HepG2 (cell line): ENCODE results near the gene MAPK8. TPM values are rescaled to one million over a fixed set of nuclear protein-coding genes. Genes with fewer than 3 reads are reported as not detected.

Experiments used
- polyA plus RNA-seq, 8 experiments: library from polyadenylated mRNA; depleted of rRNA in 3 of 8; stranded (reverse) in 7 of 8; unstranded in 1 of 8; fragments of >200 nt; fragmentation: Illumina TruSeq in 4 of 8; extraction: Trizol in 4 of 8; gene quantifications; 2 replicates each; pipeline versions ENCODE4 v1.2.1 to v1.2.3, GENCODE V29; 2011 to 2016; ENCODE audit warnings: low read depth in 4 of 8, missing spikeins in 1 of 8, mixed read lengths in 1 of 8; ENCODE audit not compliant: insufficient read depth in 1 of 8
- total RNA-seq, 5 experiments: library from RNA; depleted of rRNA; stranded (reverse); fragments of >200 nt; fragmentation: Illumina TruSeq; extraction: Trizol; gene quantifications; 2 replicates each; pipeline ENCODE4 v1.2.3, GENCODE V29; 2016; ENCODE audit warnings: low read depth in 1 of 5

MAPK8 gene
- total and polyA plus RNA-seq, 2 of the 13 experiments (the other 11 are each of a cell fraction or from before 2014, with no cell fraction given) = 41.6 to 47.3 TPM

Other genes starting within 250 kb of the MAPK8 start
- 0.76 and 1.3 TPM in 2 replicates for gene FRMPD2, start 32.0 kb upstream of the MAPK8 start, total RNA-seq (2016; rRNA removed; fragmentation: Illumina TruSeq; extraction: Trizol)
- 0.27 and 0.45 TPM in 2 replicates for gene FRMPD2, start 32.0 kb upstream of the MAPK8 start, polyA plus RNA-seq (2011; rRNA removed)